ENCODE data around the gene IL2RA. TPM values are rescaled to one million over a fixed set of nuclear protein-coding genes. Genes with fewer than 3 reads are reported as not detected.

Gene IL2RA
- polyA plus RNA-seq, 1 experiment: not detected

- H3K36me3 ChIP-seq (ENCODE audit: control insufficient read depth, insufficient read depth, low read length): no peaks in the 10 kb centered on the region
- ChIA-PET CTCF (interaction anchor here (0.8 to 0.9 kb wide), 2 partner anchors 11 to 14 kb away, joined by 3 to 4 read pairs; no protein-coding TSS in a partner anchor), POLR2A (no interaction called here)
- TF ChIP-seq, protein P1, sequence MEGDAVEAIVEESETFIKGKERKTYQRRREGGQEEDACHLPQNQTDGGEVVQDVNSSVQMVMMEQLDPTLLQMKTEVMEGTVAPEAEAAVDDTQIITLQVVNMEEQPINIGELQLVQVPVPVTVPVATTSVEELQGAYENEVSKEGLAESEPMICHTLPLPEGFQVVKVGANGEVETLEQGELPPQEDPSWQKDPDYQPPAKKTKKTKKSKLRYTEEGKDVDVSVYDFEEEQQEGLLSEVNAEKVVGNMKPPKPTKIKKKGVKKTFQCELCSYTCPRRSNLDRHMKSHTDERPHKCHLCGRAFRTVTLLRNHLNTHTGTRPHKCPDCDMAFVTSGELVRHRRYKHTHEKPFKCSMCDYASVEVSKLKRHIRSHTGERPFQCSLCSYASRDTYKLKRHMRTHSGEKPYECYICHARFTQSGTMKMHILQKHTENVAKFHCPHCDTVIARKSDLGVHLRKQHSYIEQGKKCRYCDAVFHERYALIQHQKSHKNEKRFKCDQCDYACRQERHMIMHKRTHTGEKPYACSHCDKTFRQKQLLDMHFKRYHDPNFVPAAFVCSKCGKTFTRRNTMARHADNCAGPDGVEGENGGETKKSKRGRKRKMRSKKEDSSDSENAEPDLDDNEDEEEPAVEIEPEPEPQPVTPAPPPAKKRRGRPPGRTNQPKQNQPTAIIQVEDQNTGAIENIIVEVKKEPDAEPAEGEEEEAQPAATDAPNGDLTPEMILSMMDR (IDR thresholded peaks at IDR 0.05; ENCODE audit: insufficient read depth, low read depth, low read length): no peak
- H3K27me3 ChIP-seq (ENCODE audit: control insufficient read depth, insufficient read depth, low read length): peaks cover 6% of the 10 kb centered on the region
- H3K4me3 ChIP-seq (ENCODE audit: low read depth, low read length): no peak overlapping the region
- no peak for DNase-seq (ENCODE audit: low read depth)
Observed at GRCh38 chr10:5999440-6000165, 62.6 kb downstream of the IL2RA start.

DNA sequence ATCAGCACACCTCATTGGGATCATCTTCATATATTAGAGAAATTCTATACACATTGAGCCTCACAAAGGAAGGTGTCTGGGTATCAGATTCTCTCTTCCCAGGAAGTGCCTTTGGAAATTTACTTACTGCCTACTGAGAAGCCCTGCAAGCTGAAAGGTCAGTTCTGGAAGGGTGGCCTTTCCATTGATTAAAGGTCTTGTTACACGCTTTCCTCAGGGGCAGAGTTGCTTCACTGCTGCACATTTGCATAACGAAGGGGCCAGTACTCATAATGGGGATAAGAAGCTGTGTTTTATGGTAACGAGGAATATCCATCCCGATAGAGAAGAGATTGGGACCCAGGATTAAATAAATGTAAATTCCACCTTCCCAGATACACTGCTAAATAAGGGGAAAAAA lies 65.5 kb downstream of the IL2RA start:
- POLR2A ChIA-PET: no interaction called here

DNA sequence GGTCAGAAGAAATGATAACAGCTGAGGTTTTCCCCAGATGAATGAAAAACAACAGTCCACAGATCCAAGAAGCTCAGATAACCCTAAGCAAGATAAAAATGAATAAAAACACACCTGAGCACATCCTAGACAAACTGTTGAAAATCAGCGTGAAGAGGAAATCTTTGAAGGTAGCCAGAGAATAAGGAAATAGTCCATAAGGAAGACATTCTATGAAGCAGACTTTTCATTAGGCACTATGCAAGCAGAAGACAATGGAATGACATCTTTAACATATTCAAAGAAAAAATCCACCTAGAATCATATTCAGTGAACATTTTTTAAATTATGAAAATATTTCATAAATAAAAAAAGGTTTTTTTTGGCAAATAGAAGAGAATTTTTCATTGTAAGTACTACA lies 69.8 kb downstream of the IL2RA start:
- ChIA-PET POLR2A (no interaction called here), CTCF (interaction anchor here (1.1 to 2.8 kb wide), 2 partner anchors 22 to 50 kb away, joined by 3 to 14 read pairs; no protein-coding TSS in a partner anchor)
- Histone ChIP-seq H3K36me3 (ENCODE audit: control insufficient read depth, insufficient read depth, low read length) (no peaks in the 10 kb centered on the region), H3K4me3 (ENCODE audit: low read depth, low read length) (no peak overlapping the region), H3K27me3 (ENCODE audit: control insufficient read depth, insufficient read depth, low read length) (peaks cover 4% of the 10 kb centered on the region)
- no peak for DNase-seq (ENCODE audit: low read depth)
- TF ChIP-seq, protein P1 (IDR thresholded peaks at IDR 0.05; ENCODE audit: insufficient read depth, low read depth, low read length): no peak

More for the DNA sequence above, 65.5 kb downstream of the IL2RA start:
- Histone ChIP-seq H3K27me3 (ENCODE audit: control insufficient read depth, insufficient read depth, low read length) (peaks cover 5% of the 10 kb centered on the region), H3K36me3 (ENCODE audit: control insufficient read depth, insufficient read depth, low read length) (no peaks in the 10 kb centered on the region), H3K4me3 (ENCODE audit: low read depth, low read length) (no peak overlapping the region)
- no peak for DNase-seq (ENCODE audit: low read depth)
- TF ChIP-seq, protein P1 (IDR thresholded peaks at IDR 0.05; ENCODE audit: insufficient read depth, low read depth, low read length): no peak
- CTCF ChIA-PET: no interaction called here

GRCh38 chr10:5991708-5992107 lies 70.5 kb downstream of the IL2RA start:
- Histone ChIP-seq H3K36me3 (ENCODE audit: control insufficient read depth, insufficient read depth, low read length) (no peaks in the 10 kb centered on the region), H3K4me3 (ENCODE audit: low read depth, low read length) (no peak overlapping the region), H3K27me3 (ENCODE audit: control insufficient read depth, insufficient read depth, low read length) (peaks cover 2% of the 10 kb centered on the region)
- CTCF ChIA-PET: interaction anchor here (1.1 kb wide), 1 partner anchor 49 kb away, joined by 3 read pairs; no protein-coding TSS in a partner anchor
- DNase-seq (ENCODE audit: low read depth): no peak
- POLR2A ChIA-PET: no interaction called here
- TF ChIP-seq, protein P1 (IDR thresholded peaks at IDR 0.05; ENCODE audit: insufficient read depth, low read depth, low read length): no peak

GRCh38 chr10:5989756-5990155 lies 72.4 kb downstream of the IL2RA start:
- Histone ChIP-seq H3K27me3 (ENCODE audit: control insufficient read depth, insufficient read depth, low read length) (peaks cover 1% of the 10 kb centered on the region), H3K4me3 (ENCODE audit: low read depth, low read length) (no peak overlapping the region), H3K36me3 (ENCODE audit: control insufficient read depth, insufficient read depth, low read length) (no peaks in the 10 kb centered on the region)
- ChIA-PET CTCF (interaction anchor here (0.9 kb wide), 2 partner anchors 13 to 24 kb away, joined by 3 read pairs; partner anchors contain the start of gene IL15RA), POLR2A (no interaction called here)
- no peak for DNase-seq (ENCODE audit: low read depth)
- TF ChIP-seq, protein P1 (IDR thresholded peaks at IDR 0.05; ENCODE audit: insufficient read depth, low read depth, low read length): no peak

All from BJ (cell line).